Lower leg skin (tissue), 3 donors: ENCODE data around the gene GGT6.

Source experiments
- CTCF ChIP-seq, 3 donors: fragments of 450-650 bp; IDR thresholded peaks; one replicate each; pipeline ENCODE4 v1.5.1; 2016; ENCODE audit warnings: antibody characterized with exemption in 3 of 3, mild to moderate bottlenecking in 3 of 3, moderate library complexity in 2 of 3
- POLR2A ChIP-seq, 2 donors: fragments of 450-650 bp; IDR thresholded peaks; one replicate each; pipeline ENCODE4 v1.6.1; 2016 to 2017; ENCODE audit warnings: antibody characterized with exemption in 2 of 2, mild to moderate bottlenecking in 1 of 2, moderate library complexity in 1 of 2

- TF ChIP-seq CTCF (IDR thresholded peaks at IDR 0.05) (no peak), POLR2A (IDR thresholded peaks at IDR 0.05) (no peak)
These were observed 2.6 kb downstream of the GGT6 start for GRCh38 chr17:4557626-4558346.
